HepG2 (cell line): ENCODE data around the gene PMIS2. TPM values are rescaled to one million over a fixed set of nuclear protein-coding genes. Genes with fewer than 3 reads are reported as not detected.

Experiments used
- ATM ChIP-seq: fragments of 450-650 bp; IDR thresholded peaks from 2 replicates; pipeline ENCODE4 v1.7.1; 2017; ENCODE audit warnings: mild to moderate bottlenecking, borderline replicate concordance
- CREM ChIP-seq, 2 experiments: sonication (generic) in 1 of 2; formaldehyde crosslinking in 1 of 2; IDR thresholded peaks; 2 replicates each; pipeline versions ENCODE4 v1.4.0 to v1.6.1; 2016 to 2020; ENCODE audit warnings: antibody characterized with exemption in 1 of 2, mild to moderate bottlenecking in 1 of 2, missing genetic modification reagents in 1 of 2
- EED ChIP-seq: sonication (generic); formaldehyde crosslinking; IDR thresholded peaks from 2 replicates; pipeline ENCODE4 v1.5.0; 2020; ENCODE audit warnings: mild to moderate bottlenecking, missing genetic modification reagents
- FOXM1 ChIP-seq: sonication (generic); formaldehyde crosslinking; IDR thresholded peaks from 2 replicates; pipeline ENCODE4 v1.5.0; 2020; ENCODE audit warnings: missing genetic modification reagents
- HDAC6 ChIP-seq: fragments of 200-600 bp; sonication (generic); IDR thresholded peaks from 2 replicates; pipeline ENCODE4 v1.7.0; 2017; ENCODE audit warnings: mild to moderate bottlenecking, antibody characterized with exemption, low read length, low read depth
- HOXA5 ChIP-seq: sonication (generic); formaldehyde crosslinking; IDR thresholded peaks from 2 replicates; pipeline ENCODE4 v1.4.0; 2020; ENCODE audit warnings: missing genetic modification reagents
- JUND ChIP-seq: sonication (generic); formaldehyde crosslinking; IDR thresholded peaks from 2 replicates; pipeline ENCODE4 v1.8.0; 2022; ENCODE audit warnings: mild to moderate bottlenecking, missing genetic modification reagents
- KDM4B ChIP-seq: sonication (generic); formaldehyde crosslinking; IDR thresholded peaks from 2 replicates; pipeline ENCODE4 v1.4.0; 2020; ENCODE audit warnings: missing genetic modification reagents
- KDM5B ChIP-seq: sonication (generic); formaldehyde crosslinking; IDR thresholded peaks from 2 replicates; pipeline ENCODE4 v1.4.0; 2020; ENCODE audit warnings: missing genetic modification reagents, mild to moderate bottlenecking, borderline replicate concordance
- MIXL1 ChIP-seq: IDR thresholded peaks from 2 replicates; pipeline ENCODE4 v1.6.1; 2016
- MYNN ChIP-seq: sonication (generic); formaldehyde crosslinking; IDR thresholded peaks from 2 replicates; pipeline ENCODE4 v1.4.0; 2020; ENCODE audit warnings: mild to moderate bottlenecking, low read depth, missing genetic modification reagents
- NFYC ChIP-seq: IDR thresholded peaks from 2 replicates; pipeline ENCODE4 v1.6.1; 2016; ENCODE audit warnings: missing genetic modification reagents, missing compliant biosample characterization
- NR2C2 ChIP-seq: sonication (generic); formaldehyde crosslinking; IDR thresholded peaks from 2 replicates; pipeline ENCODE4 v1.4.0; 2020; ENCODE audit warnings: missing genetic modification reagents, mild to moderate bottlenecking, moderate library complexity, borderline replicate concordance
- PAF1 ChIP-seq: IDR thresholded peaks from 2 replicates; pipeline ENCODE4 v1.6.1; 2016; ENCODE audit warnings: missing genetic modification reagents, missing compliant biosample characterization
- POLR2G ChIP-seq: fragments of 200-400 bp; formaldehyde crosslinking; IDR thresholded peaks from 2 replicates; pipeline ENCODE4 v1.6.1; 2018; ENCODE audit warnings: mild to moderate bottlenecking, low read depth, low read length, moderate library complexity
- SAFB2 ChIP-seq: sonication (generic); formaldehyde crosslinking; IDR thresholded peaks from 2 replicates; pipeline ENCODE4 v1.5.1; 2020; ENCODE audit warnings: missing genetic modification reagents, low read depth, mild to moderate bottlenecking, borderline replicate concordance
- SMAD1 ChIP-seq: sonication (generic); formaldehyde crosslinking; IDR thresholded peaks from 2 replicates; pipeline ENCODE4 v1.4.0; 2020; ENCODE audit warnings: missing genetic modification reagents, low read depth, mild to moderate bottlenecking, borderline replicate concordance
- SP5 ChIP-seq: IDR thresholded peaks from 2 replicates; pipeline ENCODE4 v1.6.1; 2016; ENCODE audit warnings: low read depth, borderline replicate concordance
- ZFP1 ChIP-seq: IDR thresholded peaks from 2 replicates; pipeline ENCODE4 v1.6.1; 2016
- ZNF512B ChIP-seq: sonication (generic); formaldehyde crosslinking; IDR thresholded peaks from 2 replicates; pipeline ENCODE4 v1.5.1; 2020; ENCODE audit warnings: missing genetic modification reagents, mild to moderate bottlenecking, borderline replicate concordance
- ZNF777 ChIP-seq: sonication (generic); formaldehyde crosslinking; IDR thresholded peaks from 2 replicates; pipeline ENCODE4 v1.4.0; 2020; ENCODE audit warnings: missing genetic modification reagents
- polyA plus RNA-seq, 8 experiments: library from polyadenylated mRNA; depleted of rRNA in 3 of 8; stranded (reverse) in 7 of 8; unstranded in 1 of 8; fragments of >200 nt; fragmentation: Illumina TruSeq in 4 of 8; extraction: Trizol in 4 of 8; gene quantifications; 2 replicates each; pipeline versions ENCODE4 v1.2.1 to v1.2.3, GENCODE V29; 2011 to 2016; ENCODE audit warnings: low read depth in 4 of 8, missing spikeins in 1 of 8, mixed read lengths in 1 of 8; ENCODE audit not compliant: insufficient read depth in 1 of 8
- total RNA-seq, 5 experiments: library from RNA; depleted of rRNA; stranded (reverse); fragments of >200 nt; fragmentation: Illumina TruSeq; extraction: Trizol; gene quantifications; 2 replicates each; pipeline ENCODE4 v1.2.3, GENCODE V29; 2016; ENCODE audit warnings: low read depth in 1 of 5
- TF ChIP-seq, protein P1 (sequence below): IDR thresholded peaks from 2 replicates; pipeline ENCODE4 v1.6.1; 2016; ENCODE audit warnings: low read depth, borderline replicate concordance
- TF ChIP-seq, protein P2 (sequence below): sonication (generic); formaldehyde crosslinking; IDR thresholded peaks from 2 replicates; pipeline ENCODE4 v1.9.0; 2021; ENCODE audit warnings: missing genetic modification reagents, mild to moderate bottlenecking, borderline replicate concordance
- TF ChIP-seq, protein P3 (sequence below): sonication (generic); formaldehyde crosslinking; IDR thresholded peaks from 2 replicates; pipeline ENCODE4 v1.8.1; 2023; ENCODE audit warnings: mild to moderate bottlenecking, missing genetic modification reagents

Gene PMIS2
- total and polyA plus RNA-seq, 2 of the 13 experiments (the other 11 are each of a cell fraction or from before 2014, with no cell fraction given) = not detected

DNA sequence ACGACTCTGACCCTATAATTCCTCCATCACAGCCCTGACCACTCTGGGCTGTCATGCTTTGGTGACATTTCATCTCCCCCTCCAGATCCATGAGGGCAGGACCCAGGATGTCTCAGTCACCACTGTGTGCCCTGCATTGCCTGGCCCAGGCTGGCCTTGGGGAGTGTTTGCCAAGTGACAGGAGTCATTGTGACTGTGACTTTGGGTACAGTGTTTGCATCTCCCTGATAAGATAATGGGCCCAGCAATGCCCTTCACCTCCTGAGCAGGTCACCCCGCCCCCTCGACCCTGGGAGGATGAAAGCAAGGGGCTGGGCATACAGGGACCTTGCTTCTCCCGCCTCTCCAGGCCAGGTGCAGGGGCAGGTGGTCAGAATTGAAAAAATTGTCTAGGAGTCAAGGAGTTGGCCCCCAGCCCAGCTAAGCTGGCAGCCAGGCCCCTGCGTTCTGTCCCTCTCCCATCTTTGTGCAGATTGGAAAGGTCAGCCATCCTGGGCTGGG is 16.6 kb upstream of the PMIS2 start (continued):
- no peak for TF ChIP-seq PAF1 (CRISPR knock-in tag)
- TF ChIP-seq ZFP1 (CRISPR knock-in tag) = 0 out of 2 replicates have a peak, but pooled peaks have one; percentile 46
- TF ChIP-seq ZNF777 (CRISPR knock-in tag) = no peak
- peak; percentile 32; the same call in 1 of the 2 replicates for TF ChIP-seq KDM4B (CRISPR knock-in tag)
- no peak for TF ChIP-seq MYNN
- TF ChIP-seq HDAC6 = no peak
- TF ChIP-seq EED (CRISPR knock-in tag) = no peak
- no peak for TF ChIP-seq POLR2G
- TF ChIP-seq NR2C2 = peak; percentile 84
- TF ChIP-seq NFYC = no peak
- TF ChIP-seq FOXM1 = no peak
- TF ChIP-seq ATM = no peak
- no peak for TF ChIP-seq HOXA5 (CRISPR knock-in tag)
- 0 out of 2 replicates have a peak, but pooled peaks have one; percentile 39 for TF ChIP-seq JUND (CRISPR knock-in tag)
- TF ChIP-seq SAFB2 (CRISPR knock-in tag) = no peak
- TF ChIP-seq ZNF512B (CRISPR knock-in tag) = 0 out of 2 replicates have a peak, but pooled peaks have one; percentile 48
- TF ChIP-seq, protein P1, sequence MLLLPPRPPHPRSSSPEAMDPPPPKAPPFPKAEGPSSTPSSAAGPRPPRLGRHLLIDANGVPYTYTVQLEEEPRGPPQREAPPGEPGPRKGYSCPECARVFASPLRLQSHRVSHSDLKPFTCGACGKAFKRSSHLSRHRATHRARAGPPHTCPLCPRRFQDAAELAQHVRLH (CRISPR knock-in tag) = no peak
- TF ChIP-seq, protein P2, sequence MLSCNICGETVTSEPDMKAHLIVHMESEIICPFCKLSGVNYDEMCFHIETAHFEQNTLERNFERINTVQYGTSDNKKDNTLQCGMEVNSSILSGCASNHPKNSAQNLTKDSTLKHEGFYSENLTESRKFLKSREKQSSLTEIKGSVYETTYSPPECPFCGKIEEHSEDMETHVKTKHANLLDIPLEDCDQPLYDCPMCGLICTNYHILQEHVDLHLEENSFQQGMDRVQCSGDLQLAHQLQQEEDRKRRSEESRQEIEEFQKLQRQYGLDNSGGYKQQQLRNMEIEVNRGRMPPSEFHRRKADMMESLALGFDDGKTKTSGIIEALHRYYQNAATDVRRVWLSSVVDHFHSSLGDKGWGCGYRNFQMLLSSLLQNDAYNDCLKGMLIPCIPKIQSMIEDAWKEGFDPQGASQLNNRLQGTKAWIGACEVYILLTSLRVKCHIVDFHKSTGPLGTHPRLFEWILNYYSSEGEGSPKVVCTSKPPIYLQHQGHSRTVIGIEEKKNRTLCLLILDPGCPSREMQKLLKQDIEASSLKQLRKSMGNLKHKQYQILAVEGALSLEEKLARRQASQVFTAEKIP (CRISPR knock-in tag) = no peak
- TF ChIP-seq, protein P3, sequence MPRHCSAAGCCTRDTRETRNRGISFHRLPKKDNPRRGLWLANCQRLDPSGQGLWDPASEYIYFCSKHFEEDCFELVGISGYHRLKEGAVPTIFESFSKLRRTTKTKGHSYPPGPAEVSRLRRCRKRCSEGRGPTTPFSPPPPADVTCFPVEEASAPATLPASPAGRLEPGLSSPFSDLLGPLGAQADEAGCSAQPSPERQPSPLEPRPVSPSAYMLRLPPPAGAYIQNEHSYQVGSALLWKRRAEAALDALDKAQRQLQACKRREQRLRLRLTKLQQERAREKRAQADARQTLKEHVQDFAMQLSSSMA = no peak
- no peak; the same call in 1 of the 2 replicates for TF ChIP-seq KDM5B (CRISPR knock-in tag)
- peak; percentile 48; the same call in 1 of the 2 replicates for TF ChIP-seq CREM (IDR thresholded peaks at IDR 0.05)
- TF ChIP-seq CREM (CRISPR knock-in tag; IDR thresholded peaks at IDR 0.05) = no peak
- TF ChIP-seq MIXL1 (CRISPR knock-in tag) = peak; percentile 60; the same call in 1 of the 2 replicates
- TF ChIP-seq SP5 (CRISPR knock-in tag) = peak; percentile 92
- TF ChIP-seq SMAD1 (CRISPR knock-in tag) = no peak
